HG02798 (cell line): ENCODE data around the gene MYL7.
"Not testable (repeated sequence)": the region's sequence is repeated elsewhere in the genome, so short reads cannot be mapped to it uniquely, and the experiment has no call there.

Experiments used
- ATAC-seq: cut with Tn5 transposase; IDR thresholded peaks from one replicate; pipeline ENCODE4 v1.9.1; 2021; ENCODE audit warnings: mild to moderate bottlenecking; ENCODE audit not compliant: unreplicated experiment, poor library complexity

The MYL7 gene

DNA sequence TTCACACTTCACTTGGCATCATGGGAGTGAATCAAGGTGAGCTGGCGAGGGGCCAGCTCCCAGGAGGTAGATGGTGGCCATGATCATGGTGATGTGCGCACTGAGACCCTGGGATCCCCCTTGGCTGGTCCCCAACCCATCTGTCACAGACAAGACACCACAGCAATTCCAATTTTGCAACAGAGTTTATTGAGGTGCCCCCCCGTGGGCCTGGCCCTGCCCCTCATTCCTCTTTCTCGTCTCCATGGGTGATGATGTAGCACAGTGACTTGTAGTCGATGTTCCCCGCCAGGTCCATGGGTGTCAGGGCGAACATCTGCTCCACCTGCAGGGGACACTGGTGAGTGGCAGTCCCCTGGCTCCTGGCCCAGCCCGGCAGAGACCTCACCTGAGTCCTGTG lies 2.4 kb downstream of the MYL7 start:
- no peak for ATAC-seq

DNA sequence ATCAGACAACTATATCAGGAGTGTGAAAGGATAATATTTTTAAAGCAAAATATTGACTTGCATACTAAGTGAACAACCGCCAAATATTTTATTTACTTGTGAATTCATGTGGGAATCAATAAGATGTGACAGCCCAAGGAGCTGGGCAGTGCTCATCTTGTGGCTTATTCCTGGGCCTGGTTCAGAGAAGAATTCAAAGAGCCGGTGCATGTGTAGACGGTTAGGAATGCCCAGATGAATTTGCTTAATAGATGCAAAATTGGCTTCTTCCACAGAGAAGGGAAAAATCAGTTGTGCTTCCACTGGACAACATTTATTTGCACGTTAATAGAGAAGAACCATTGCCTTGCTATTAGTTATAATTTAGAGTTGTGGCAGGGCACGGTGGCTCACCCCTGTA lies 4.4 kb downstream of the MYL7 start:
- ATAC-seq, result no peak

DNA sequence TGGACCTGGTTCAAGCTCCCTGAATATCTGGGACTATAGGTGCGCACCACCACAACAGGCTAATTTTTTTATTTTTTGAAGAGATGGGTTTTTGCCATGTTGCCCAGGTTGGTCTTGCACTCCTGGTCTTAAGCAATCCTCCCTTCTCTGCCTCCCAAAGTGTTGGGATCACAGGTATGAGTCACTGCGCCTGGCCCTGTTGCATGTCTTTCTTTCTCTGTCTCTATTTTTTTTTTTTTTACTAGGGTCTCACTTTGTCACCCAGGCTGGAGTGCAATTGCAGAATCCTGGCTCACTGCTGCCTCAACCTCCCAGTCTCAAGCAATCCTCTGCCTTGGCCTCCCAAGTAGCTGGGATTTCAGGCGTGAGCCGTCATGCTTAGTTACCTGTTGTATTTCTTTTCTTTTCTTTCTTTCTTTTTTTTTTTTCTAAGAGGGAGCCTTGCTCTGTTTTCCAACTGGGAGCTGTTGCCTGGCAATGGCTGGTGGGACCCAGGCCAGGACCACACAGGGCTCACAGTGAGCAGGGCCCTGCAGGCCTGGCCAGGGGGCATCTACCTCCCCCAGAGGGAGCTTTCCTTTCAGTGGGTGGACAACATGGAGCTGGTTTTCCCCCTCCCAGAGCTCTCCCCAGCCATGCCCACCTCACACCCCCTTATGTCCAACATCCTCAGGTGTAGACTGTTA lies 6.0 kb downstream of the MYL7 start:
- no peak for ATAC-seq

DNA sequence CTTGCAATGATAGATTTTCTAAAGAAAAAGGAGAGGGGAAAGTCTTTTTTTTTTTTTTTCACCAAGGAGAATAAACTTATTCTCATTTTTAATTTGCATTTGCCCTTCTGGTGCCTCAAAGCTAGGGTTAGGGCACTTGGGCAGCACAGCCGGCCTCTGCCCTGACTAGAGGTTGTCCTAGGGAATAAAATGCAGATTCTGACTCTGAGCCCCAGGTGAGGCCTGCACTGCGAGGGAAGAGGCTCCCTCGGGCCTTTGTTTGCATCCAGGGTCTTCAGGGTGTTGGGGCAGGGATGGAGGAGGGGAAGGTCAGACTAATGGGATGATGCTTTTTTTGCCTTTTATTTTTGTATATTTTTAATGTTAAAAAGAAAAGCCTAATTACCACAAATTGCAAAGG lies 7.8 kb downstream of the MYL7 start:
- no peak for ATAC-seq

DNA sequence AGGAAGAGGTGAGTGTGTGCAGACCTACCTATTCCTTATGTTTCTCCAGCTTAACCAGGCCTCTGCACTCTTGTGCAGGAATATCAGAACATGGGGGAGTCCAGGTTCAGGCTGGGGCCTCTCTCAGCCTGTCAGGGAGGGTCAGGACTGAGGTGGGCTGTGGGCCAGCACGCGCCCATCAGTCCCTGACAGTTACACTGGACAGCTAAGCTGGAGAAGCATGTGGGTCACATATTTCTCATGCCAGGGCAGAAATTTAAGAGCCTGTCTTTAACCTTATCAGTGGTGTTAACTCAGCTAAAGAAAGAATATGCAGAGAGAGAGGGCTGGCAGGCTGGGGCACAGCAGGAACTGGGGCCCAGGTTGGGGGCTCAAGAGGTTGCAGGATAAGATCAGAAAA lies 9.1 kb downstream of the MYL7 start:
- no peak for ATAC-seq

DNA sequence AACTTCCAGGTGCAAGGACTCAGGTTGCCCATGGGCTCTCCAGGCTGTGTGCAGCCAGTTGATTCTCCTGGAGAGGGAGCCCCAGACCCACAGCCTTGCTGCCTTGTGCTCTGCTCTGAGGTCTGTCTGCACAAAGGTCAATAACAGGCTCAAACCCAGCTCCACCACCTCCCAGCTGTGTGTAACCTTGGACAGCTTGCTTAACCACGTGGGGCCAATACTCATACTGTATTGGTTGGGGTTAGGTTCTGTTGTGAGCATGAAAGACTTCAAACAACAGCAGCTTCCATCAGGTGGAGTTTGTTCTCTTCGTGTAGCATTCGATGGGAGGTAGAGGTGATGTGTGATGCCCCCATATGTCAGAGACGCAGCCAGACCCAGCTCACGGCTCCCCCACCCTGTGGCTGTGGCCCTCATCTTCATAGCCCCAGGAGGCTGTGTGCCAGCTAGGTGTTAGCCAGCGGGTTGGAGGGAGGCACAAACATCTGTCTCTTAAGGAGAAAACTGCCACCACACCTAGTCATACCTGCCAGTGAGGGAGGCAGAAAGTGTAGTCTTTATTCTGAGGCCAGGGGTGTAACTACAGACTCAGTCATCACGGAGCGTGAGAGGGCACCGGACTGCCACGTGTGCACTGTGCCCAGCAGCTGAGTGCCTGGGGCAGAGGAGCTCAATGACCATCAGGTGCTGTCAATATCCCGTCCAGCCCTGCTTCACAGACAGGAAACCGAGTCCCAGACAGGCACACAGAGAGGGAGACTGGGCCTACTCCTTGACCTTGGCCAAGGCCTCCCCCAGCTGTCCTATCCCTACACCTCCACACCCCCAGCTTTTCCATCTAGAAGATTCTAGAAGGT lies 9.7 kb downstream of the MYL7 start:
- peak; percentile 48 for ATAC-seq

DNA sequence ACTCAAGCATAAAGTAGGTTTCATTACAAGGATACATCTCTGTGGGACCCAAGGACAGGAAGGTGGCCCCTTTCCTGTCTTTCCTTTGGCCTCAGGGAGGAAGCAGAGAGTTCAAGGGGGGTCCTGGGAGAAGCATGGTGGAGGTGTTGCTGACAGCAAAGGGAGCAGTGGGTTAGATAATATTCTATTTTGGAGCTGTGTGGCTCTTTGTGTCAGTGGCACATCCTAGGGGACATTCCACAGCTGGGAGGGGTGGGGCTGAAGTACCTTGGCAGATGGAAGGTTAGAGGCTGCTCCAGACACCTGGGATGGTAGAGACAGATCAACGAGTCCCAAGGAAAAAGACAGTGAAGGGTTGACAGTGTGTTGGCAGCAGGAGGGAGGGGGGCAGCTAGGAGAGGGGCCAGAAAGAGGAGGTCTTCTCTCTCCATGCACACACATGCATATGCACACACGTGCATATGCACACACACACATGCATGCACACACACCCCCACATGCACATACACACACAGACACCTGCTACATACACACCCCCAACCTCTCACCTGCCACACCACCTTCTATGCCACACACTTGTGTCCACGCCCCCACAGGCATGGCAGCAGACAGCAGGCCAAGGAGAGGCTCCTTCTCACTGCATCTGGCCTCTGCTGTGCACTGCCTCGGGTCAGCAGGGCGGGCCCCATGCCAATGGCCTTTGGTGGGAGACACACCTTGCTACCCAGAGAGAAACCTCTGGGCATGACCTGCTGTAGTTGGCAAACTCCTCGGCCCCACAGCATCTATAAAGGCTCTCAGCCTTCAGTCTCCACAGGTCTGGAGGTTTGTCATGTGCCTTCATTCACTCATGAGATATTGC lies 12.2 kb downstream of the MYL7 start:
- ATAC-seq, result no peak

DNA sequence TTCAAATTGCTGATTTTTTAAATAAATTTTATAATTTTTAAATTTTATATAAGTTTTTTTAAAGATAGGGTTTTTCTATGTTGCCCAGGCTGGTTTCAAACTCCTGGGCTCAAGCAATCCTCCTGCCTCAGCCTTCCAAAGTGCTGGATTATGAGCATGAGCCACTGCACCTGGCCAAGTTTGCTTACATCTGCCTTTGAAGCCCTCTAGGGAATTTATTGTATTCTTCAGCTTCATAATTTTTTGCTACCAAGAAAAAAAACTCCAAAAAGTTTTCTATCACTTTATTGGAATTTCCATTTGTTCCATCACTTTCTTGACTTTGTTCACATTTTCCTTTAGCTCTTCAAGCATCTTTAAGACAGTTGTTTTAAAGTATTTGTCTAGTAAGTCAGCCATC lies 14.0 kb downstream of the MYL7 start:
- ATAC-seq, result no peak

DNA sequence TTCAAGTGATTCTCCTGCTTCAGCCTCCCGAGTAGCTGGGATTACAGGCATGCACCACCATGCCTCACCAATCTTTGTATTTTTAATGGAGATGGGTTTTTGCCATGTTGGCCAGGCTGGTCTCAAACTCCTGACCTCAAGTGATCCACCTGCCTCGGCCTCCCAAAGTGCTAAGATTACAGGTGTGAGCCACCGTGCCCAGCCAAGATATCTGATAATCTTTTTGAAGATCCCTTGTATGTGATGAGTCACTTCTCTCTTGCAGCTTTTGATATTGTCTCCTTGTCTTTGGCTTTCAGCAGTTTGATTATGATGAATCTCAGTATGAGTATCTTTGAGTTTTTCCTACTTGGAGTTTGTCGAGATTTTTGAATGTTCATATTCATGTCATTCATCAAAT lies 14.6 kb downstream of the MYL7 start:
- not testable (repeated sequence) for ATAC-seq

DNA sequence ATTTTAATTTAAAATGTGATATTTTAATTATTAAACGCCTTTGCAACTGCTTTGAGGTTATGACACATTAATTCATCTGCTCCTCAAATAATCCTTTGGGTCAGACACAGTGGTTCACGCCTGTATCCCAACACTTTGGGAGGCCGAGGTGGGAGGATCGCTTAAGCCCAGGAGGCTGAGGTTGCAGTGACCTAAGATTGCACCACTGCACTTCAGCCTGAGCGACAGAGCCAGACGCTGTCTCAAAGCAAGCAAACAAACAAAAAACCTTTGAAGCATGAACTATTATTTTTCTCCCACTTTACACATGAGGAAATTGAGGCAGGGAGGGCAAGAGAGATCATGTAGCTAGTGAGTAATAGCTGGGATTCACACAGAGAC lies 16.3 kb downstream of the MYL7 start:
- ATAC-seq, result no peak

DNA sequence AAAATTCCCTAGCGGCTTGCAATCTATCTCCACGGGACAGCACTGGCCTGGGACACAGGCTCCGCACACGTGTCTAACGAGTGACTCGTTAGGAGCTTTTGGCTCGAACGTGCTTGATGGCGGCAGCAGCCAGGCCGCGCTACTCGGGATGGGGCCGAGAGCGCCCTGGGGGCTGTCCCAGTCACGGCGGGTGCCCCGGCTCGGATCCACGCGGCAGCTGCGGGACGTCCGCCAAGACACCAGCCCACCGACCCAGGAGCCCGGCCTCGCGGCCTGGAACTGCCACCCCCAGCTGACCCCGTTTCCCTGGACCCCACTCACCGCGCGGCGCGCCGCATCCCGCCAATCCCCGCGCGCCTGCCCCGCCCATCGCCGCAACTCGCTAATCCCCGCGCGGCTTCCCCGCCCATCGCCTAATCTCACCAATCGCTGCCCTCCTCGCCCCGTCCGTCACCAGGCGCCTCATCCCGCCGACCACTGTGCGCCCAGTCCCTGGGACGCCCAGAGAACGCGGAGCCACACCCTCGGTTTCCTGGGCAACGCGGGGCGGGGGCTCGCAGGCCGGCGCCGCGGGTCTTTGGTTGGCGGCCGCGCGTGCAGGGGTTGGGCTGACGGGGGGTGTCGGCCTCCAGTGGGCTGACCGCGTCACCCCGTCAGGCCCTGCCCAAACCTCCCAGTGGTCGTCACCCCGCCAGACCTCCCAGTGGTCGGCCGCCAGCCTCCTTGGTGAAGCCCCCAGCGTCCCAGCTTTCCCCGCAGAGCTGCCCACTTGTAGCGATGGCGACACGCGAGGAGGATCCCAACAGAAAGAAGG lies 17.7 kb downstream of the MYL7 start, which contains the start of gene POLD2:
TSS of gene POLD2 (minus strand) at position 359 of the 814 bp plus-strand sequence. CDS start 1,495 bp downstream, outside the sequence.
- ATAC-seq, result peak; percentile 99

DNA sequence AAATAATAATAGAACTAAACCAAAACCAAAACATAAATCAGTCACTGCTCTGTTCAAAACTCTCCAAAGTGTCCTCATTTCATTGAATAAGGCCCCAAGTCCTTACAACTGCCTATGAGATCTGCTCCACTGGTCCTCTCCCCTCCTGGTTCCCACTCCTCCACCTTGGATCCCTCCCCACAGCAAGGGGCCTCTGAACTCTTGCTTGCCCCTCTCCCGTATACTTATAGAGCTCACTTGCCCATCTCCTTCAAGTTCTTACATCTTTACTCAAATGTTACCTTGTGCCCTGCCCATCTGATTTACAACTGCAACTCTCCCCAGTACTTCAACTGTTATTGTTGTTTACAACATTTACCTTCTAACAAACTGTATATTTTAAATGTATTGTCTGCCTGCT lies 18.6 kb downstream of the MYL7 start:
- no peak for ATAC-seq

DNA sequence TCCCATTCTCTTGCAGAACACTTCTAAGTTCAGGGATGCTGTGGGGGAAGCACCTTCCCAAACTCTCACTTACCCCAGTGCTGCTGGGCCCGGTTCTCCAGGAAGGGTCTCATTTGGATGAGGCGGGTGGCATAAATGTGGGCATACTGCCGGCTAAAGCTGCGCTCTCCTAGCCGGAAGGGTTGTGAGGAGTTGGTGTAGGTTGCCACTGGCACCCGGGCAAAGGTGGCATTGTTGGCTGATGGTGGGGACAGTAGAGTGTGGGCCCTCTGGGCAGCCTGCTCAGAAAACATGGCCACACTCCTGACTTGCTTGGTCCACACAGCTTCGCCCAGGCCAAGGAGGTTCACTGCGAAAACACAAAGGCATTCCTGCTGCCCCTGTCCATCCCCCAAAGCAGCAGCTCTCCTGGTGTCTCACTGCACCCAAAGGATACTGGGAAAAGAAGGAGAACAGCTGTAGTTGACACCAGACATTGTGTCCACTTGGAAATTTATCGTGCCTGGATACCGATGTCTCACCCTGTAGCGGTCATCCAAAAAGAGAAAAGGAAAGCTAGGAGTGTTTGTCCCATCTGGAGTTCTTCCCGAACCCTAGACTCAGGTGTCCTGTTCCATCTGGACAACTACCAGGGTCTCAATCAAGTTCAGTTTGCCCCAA lies 19.2 kb downstream of the MYL7 start:
- ATAC-seq, result no peak

DNA sequence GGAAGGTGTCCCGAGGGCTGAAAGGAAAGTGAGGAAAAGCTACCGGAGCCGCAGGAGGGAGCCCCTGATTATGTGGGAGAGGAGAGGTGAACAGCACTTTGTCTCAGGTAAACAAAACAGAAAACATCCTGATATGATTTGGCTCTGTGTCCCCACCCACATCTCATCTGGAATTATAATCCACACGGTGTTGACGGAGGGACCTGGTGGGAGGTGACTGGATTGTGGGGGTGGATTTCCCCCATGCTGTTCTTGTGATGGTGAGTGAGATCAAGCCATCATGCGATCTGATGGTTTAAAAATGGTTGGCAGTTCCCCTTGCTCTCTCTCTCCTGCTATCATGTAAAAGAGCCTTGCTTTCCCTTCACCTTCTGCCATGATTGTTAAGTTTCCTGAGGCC lies 20.7 kb downstream of the MYL7 start:
- ATAC-seq, result no peak

DNA sequence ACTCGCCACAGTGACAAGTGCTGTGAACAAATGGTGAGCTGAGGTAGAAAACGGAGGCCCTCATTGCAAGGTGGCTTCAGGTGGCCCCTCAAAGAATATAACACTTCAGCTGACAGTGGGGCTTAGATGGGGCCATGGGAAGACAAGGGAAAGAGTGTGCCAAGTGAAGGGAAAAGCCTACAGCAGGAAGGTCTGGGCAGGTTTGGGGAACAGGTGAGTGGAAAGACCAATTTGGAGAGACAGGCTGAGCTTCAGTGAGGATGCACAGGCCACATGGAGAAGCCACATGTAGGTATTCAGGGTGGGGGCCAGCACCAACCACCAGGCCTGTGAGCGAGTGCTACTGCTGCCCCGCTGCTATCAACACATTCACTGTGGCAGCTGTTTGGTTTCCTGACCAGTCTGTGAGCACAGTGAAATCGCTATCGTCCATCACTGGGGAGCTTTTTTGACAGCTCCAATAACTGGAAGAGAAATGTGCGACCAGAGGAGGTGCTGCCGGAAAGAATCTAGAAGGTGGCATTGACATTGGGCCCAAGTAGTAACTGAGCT lies 21.2 kb downstream of the MYL7 start:
- no peak for ATAC-seq

DNA sequence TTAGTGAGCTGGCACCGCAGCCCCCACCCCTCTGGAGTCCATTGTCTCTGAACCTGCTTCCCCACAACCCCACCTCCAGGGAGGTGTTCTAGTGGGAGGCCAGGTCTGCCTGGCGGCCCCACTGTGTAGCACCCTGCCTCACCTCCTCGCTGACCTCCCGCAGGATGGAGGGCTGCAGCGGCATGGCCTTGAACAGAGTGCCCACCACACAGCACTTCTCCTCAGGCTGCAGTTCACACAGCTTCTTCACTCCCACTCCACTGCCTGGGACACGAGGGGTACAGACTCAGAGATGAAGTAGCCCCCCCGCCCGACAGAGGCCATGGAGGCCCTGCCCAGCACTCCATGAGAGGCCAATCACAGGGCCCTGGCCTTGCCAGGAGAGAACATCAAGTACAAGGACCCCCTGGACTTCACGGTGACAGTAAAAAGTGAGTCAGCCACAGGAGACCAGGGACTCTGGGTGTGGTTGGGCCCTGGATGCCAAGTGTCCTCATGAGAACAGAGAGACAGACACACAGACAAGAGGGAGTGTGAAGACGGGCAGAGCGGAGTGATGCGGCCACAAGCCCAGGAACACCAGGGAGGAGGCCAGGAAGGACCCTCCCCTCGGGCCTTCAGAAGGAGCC lies 23.2 kb downstream of the MYL7 start:
- ATAC-seq, result no peak

DNA sequence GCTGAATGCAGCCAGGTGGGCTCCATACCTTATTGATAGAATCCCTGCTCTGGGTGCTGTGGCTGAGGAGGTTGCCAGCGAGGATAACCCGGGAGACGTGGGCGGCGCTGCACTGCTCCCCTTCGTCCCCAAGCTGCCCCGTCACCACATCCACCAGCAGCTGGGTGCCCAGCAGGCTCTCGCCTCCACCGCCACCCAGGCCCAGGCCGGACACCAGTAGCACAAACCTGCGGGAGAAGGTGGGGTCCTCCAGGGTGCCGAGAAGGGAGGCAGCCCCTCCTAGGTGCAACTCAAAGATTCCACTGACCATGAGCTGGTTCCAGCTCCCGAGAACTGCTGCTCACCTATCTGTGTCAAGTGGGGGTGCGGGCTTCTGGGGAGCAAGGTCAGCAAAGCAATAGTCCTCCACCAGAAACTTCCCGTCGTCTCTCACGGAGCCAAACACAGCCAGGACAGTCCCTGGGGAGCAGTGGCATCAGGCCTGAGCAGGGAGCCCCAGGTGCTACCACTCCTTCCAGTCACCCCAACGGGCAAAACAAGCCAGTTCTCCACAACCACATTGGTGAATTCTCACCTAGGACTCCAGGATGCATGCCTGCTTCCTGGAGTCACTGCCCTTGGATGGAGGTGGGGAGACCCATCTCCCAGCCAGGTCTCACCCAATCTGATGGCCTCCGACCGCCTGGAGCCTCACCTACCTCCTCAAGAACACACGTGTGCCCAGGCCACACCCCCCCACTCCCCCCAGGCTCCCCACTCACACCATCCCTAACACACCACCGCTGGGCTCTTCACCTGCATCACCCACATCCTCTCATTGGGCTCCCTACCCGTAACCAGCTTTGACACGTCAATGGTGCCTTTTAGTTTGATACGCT lies 24.1 kb downstream of the MYL7 start:
- no peak for ATAC-seq
